PC-3 (cell line): ENCODE results near the gene TCL1A. TPM values are rescaled to one million over a fixed set of nuclear protein-coding genes. Genes with fewer than 3 reads are reported as not detected.

Source experiments
- ATAC-seq: fragments of 200-7000 bp; cut with Tn5 transposase; 2 replicates; pipeline ENCODE4 v1.9.1; 2020; ENCODE audit warnings: mild to moderate bottlenecking, moderate library complexity
- BruUV-seq: library from RNA; stranded (reverse); fragments of 400-500 nt; replicated peaks from 2 replicates; lab custom pipeline; 2021; lab: Mats Ljungman, UMichigan
- CTCF ChIA-PET: fragments of 300-600 bp; sonication (Branson Sonifier 250); formaldehyde crosslinking; loops from one replicate; lab custom pipeline; 2022; ENCODE audit warnings: antibody characterized with exemption; lab: Charles Lee
- POLR2A ChIA-PET: fragments of 300-600 bp; sonication (Branson Sonifier 250); formaldehyde crosslinking; loops from one replicate; lab custom pipeline; 2022; ENCODE audit warnings: antibody characterized with exemption; ENCODE audit not compliant: unreplicated experiment; lab: Charles Lee
- DNase-seq: peaks from one replicate; pipeline ENCODE4 v3.0.0-alpha.2; 2015
- H2AFZ ChIP-seq: fragments of 300-600 bp; sonication (generic); 2 replicates; pipeline ENCODE4 v1.6.0; 2016; ENCODE audit warnings: antibody characterized with exemption, low read length
- H3F3A ChIP-seq: fragments of 300-600 bp; sonication (generic); one replicate; pipeline ENCODE4 v1.6.0; 2017; ENCODE audit warnings: antibody characterized with exemption, low read length, control low read depth, mild to moderate bottlenecking; ENCODE audit not compliant: unreplicated experiment
- H3K27ac ChIP-seq: fragments of 300-600 bp; sonication (generic); 2 replicates; pipeline ENCODE4 v1.5.1; 2016; ENCODE audit warnings: mild to moderate bottlenecking, low read length
- H3K27me3 ChIP-seq: fragments of 300-600 bp; sonication (generic); 2 replicates; pipeline ENCODE4 v1.6.1; 2016; ENCODE audit warnings: low read length, mixed read lengths
- H3K36me3 ChIP-seq: fragments of 300-600 bp; sonication (generic); 2 replicates; pipeline ENCODE4 v1.6.1; 2016; ENCODE audit warnings: low read depth, mixed run types, low read length, mixed read lengths
- H3K4me1 ChIP-seq: fragments of 300-600 bp; sonication (generic); 2 replicates; pipeline ENCODE4 v1.5.1; 2016; ENCODE audit warnings: low read length; ENCODE audit not compliant: insufficient read depth
- H3K4me2 ChIP-seq: fragments of 300-600 bp; sonication (generic); 2 replicates; pipeline ENCODE4 v1.6.0; 2016; ENCODE audit warnings: low read length
- H3K4me3 ChIP-seq: fragments of 300-600 bp; sonication (generic); 2 replicates; pipeline ENCODE4 v1.5.1; 2016; ENCODE audit warnings: mild to moderate bottlenecking, low read length, mixed read lengths
- H3K79me2 ChIP-seq: fragments of 300-600 bp; sonication (generic); 2 replicates; pipeline ENCODE4 v1.6.1; 2017; ENCODE audit warnings: low read length, mixed read lengths
- H3K9ac ChIP-seq: fragments of 300-600 bp; sonication (generic); 2 replicates; pipeline ENCODE4 v1.6.0; 2016; ENCODE audit warnings: mild to moderate bottlenecking, low read length
- H3K9me2 ChIP-seq: fragments of 300-600 bp; sonication (generic); replicated peaks from 2 replicates; pipeline ENCODE4 v1.6.1; 2016; ENCODE audit warnings: mixed run types, low read length, mixed read lengths
- H3K9me3 ChIP-seq: fragments of 300-600 bp; sonication (generic); 2 replicates; pipeline ENCODE4 v1.6.1; 2016; ENCODE audit warnings: low read length, mixed read lengths
- H4K20me1 ChIP-seq: fragments of 300-600 bp; sonication (generic); 2 replicates; pipeline ENCODE4 v1.6.1; 2016; ENCODE audit warnings: low read length, mixed read lengths
- EZH2 ChIP-seq: fragments of 300-600 bp; sonication (generic); IDR thresholded peaks from one replicate; pipeline ENCODE4 v1.6.1; 2017; ENCODE audit warnings: antibody characterized with exemption, mild to moderate bottlenecking, low read length; ENCODE audit not compliant: unreplicated experiment
- EZH2phosphoT487 ChIP-seq: fragments of 300-600 bp; sonication (generic); IDR thresholded peaks from 2 replicates; pipeline ENCODE4 v1.6.1; 2018; ENCODE audit warnings: mild to moderate bottlenecking, antibody characterized with exemption, low read length, borderline replicate concordance
- intact Hi-C: fragments of 100-400 bp; cut with micrococcal nuclease; formaldehyde crosslinking; loops from 2 replicates; pipeline ENCODE4 v1.9.0; 2023
- total RNA-seq: library from RNA; depleted of rRNA; stranded (reverse); fragments of >200 nt; gene quantifications from 2 replicates; pipeline ENCODE4 v1.2.3, GENCODE V29; 2014
- TF ChIP-seq, protein P1 (sequence below): fragments of 300-600 bp; sonication (generic); conservative IDR thresholded peaks from 2 replicates; pipeline ENCODE4 v1.5.1; 2017; ENCODE audit warnings: antibody characterized with exemption, low read depth, mild to moderate bottlenecking, low read length

Gene TCL1A
- total RNA-seq, 1 experiment from 2014 or later, result not detected

DNA sequence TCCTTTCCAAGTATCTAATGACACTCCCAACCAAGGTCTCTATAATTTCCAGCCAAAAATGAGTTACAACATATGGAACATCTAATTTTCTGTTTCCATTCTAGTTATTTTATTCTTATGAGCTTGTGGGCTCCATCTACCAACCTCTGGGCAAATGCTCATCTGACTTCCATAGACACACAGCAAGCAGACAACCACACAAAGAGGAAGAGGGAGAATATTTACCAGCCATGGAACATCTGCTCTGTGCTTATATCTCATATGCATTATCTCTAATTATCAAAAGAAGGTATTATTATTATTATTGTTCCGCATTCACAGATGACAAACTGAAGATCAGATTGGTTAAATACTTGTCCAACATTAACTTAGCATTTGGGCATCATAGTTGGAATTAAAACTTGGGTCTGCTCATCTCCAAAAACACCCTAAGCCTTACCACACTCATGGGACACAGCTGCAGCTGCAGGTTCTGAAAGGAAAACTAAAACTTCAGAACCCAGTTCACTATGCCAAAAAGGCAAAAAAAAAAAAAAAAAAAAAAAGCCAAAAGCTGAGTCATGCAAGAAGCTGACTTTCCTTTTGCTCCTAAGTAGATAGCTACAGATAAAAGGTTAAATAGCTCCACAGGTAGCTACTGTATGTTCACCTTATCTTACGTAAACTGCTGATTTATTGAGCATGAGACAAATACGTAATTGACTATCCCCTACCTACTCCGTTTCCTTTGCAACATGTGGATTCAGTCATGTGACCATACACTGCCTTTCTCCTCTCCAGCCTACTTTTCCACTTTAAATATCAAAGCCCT is 51.3 kb downstream of the TCL1A start:
- POLR2A ChIA-PET, result no interaction called here
- no TSS peak for BruUV-seq
- CTCF ChIA-PET, result no interaction called here

DNA sequence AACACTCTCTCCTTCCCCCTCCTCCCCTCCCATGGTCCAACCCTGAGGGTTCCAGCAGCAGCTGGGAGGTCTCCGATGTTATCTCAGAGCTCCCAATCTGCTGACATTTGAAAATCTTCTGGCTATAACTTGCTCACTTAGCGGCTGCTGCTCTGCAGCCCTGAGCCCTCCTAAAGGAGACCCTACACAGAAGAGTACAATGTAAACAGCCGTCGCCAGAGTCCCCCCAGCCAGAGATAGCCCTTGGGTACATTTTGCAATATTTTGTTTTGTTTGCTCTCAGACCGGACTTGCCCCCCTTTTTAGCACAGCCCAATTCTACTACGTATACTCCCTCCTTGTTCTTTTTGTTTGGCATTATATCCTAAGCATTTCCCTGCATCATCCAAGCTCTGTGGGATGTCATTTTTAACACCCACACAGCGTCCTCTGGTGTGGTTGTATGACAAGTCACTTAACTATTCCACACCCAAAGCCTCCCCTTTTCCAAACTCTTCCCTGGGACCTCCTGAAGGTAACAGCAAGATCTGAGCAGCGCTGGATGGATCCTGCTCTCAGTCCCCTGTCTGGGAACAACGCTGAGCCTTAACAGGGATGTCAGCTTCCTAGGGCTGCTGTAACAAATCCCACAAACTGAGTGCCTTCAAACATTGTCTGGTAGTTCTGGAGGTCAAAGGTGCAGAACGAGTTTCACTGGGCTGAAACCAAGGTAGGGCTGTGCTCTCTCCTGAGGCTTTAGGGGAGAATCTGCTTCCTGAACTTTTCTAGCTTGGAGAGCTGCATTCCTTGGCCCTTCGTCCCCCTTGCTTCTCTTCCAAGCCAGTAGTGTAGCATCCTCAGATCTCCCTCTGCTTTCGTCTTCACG is 53.0 kb downstream of the TCL1A start:
- BruUV-seq, result no TSS peak
- intact Hi-C loops, result no loop called here
- Histone ChIP-seq H3K4me1 (no peaks in the 10 kb centered on the region), H3K9me3 (no peaks in the 10 kb centered on the region), H3F3A (no peaks in the 10 kb centered on the region), H3K36me3 (no peaks in the 10 kb centered on the region), H3K27ac (no peak overlapping the region), H3K27me3 (peaks cover 21% of the 10 kb centered on the region), H2AFZ (no peak overlapping the region), H4K20me1 (no peaks in the 10 kb centered on the region), H3K79me2 (no peaks in the 10 kb centered on the region), H3K4me3 (no peak overlapping the region), H3K9me2 (no peaks in the 10 kb centered on the region), H3K9ac (no peak overlapping the region), H3K4me2 (no peak overlapping the region)
- no peak for ATAC-seq
- no peak for DNase-seq
- TF ChIP-seq EZH2, result no peak
- no peak for TF ChIP-seq EZH2phosphoT487
- TF ChIP-seq, protein P1, sequence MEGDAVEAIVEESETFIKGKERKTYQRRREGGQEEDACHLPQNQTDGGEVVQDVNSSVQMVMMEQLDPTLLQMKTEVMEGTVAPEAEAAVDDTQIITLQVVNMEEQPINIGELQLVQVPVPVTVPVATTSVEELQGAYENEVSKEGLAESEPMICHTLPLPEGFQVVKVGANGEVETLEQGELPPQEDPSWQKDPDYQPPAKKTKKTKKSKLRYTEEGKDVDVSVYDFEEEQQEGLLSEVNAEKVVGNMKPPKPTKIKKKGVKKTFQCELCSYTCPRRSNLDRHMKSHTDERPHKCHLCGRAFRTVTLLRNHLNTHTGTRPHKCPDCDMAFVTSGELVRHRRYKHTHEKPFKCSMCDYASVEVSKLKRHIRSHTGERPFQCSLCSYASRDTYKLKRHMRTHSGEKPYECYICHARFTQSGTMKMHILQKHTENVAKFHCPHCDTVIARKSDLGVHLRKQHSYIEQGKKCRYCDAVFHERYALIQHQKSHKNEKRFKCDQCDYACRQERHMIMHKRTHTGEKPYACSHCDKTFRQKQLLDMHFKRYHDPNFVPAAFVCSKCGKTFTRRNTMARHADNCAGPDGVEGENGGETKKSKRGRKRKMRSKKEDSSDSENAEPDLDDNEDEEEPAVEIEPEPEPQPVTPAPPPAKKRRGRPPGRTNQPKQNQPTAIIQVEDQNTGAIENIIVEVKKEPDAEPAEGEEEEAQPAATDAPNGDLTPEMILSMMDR, result no peak
- ChIA-PET CTCF (no interaction called here), POLR2A (no interaction called here)

More for the DNA sequence above, 51.3 kb downstream of the TCL1A start:
- no peak overlapping the region for H3K4me3 ChIP-seq
- no peaks in the 10 kb centered on the region for H4K20me1 ChIP-seq
- H3K9ac ChIP-seq, result no peak overlapping the region
- no peak overlapping the region for H3K27ac ChIP-seq
- no peaks in the 10 kb centered on the region for H3K4me1 ChIP-seq
- no peaks in the 10 kb centered on the region for H3K9me2 ChIP-seq
- DNase-seq (no peak), ATAC-seq (no peak)
- H3K9me3 ChIP-seq, result no peaks in the 10 kb centered on the region
- no peaks in the 10 kb centered on the region for H3K79me2 ChIP-seq
- TF ChIP-seq EZH2phosphoT487, result no peak
- TF ChIP-seq, protein P1, result no peak
- no peak for TF ChIP-seq EZH2
- no peak overlapping the region for H3K4me2 ChIP-seq
- intact Hi-C loops, result no loop called here
- H3K27me3 ChIP-seq, result peaks cover 21% of the 10 kb centered on the region
- H3F3A ChIP-seq, result no peaks in the 10 kb centered on the region
- no peaks in the 10 kb centered on the region for H3K36me3 ChIP-seq
- H2AFZ ChIP-seq, result no peak overlapping the region
